SK-N-SH (cell line): ENCODE results near the gene SLAMF7. TPM values are rescaled to one million over a fixed set of nuclear protein-coding genes. Genes with fewer than 3 reads are reported as not detected.

Experiments
- CTCF ChIA-PET: fragments of 300-600, 350-600 bp; formaldehyde crosslinking; extraction: SDS; loops from one replicate; lab custom pipeline; 2021; lab: Yijun Ruan, JAX
- POLR2A ChIA-PET: fragments of 350-600 bp; sonication (Branson Sonifier 250); formaldehyde crosslinking; extraction: SDS; loops from one replicate; lab custom pipeline; 2020; ENCODE audit warnings: antibody characterized with exemption, inconsistent platforms; lab: Yijun Ruan, JAX
- DNase-seq: peaks from one replicate; pipeline ENCODE4 v3.0.0; 2012
- H2AFZ ChIP-seq: fragments of 200-600 bp; sonication (generic); 2 replicates; pipeline ENCODE4 v1.8.1; 2016; ENCODE audit warnings: antibody characterized with exemption, mild to moderate bottlenecking, low read depth
- H3F3A ChIP-seq: fragments of 200-600 bp; sonication (generic); replicated peaks from 2 replicates; pipeline ENCODE3; 2016; ENCODE audit warnings: antibody characterized with exemption, mild to moderate bottlenecking; ENCODE audit not compliant: insufficient read depth
- H3K27ac ChIP-seq, 2 experiments: fragments of 200-500 bp in 1 of 2; fragments of 200-600 bp in 1 of 2; sonication (Bioruptor generic) in 1 of 2; sonication (generic), shearing (Covaris generic) in 1 of 2; 2 replicates each; pipeline versions ENCODE4 v1.5.1 to v1.6.1; 2014 to 2016; ENCODE audit warnings: low read depth in 2 of 2, inconsistent platforms in 1 of 2, low read length in 1 of 2, mild to moderate bottlenecking in 1 of 2, mixed read lengths in 1 of 2
- H3K27me3 ChIP-seq: fragments of 200-600 bp; sonication (generic), shearing (Covaris generic); 2 replicates; pipeline ENCODE4 v1.6.1; 2016; ENCODE audit warnings: mixed run types; ENCODE audit not compliant: insufficient read depth
- H3K36me3 ChIP-seq, 2 experiments: fragments of 200-500 bp in 1 of 2; fragments of 200-600 bp in 1 of 2; sonication (Bioruptor generic) in 1 of 2; sonication (generic) in 1 of 2; replicated peaks in 1 of 2; 2 replicates each; pipeline versions ENCODE3 to v1.5.1; 2014 to 2016; ENCODE audit warnings: low read length in 1 of 2, mild to moderate bottlenecking in 1 of 2; ENCODE audit not compliant: insufficient read depth in 2 of 2, control insufficient read depth in 1 of 2
- H3K4me1 ChIP-seq, 2 experiments: fragments of 200-500 bp in 1 of 2; fragments of 200-600 bp in 1 of 2; sonication (Bioruptor generic) in 1 of 2; sonication (generic), shearing (Covaris generic) in 1 of 2; 2 replicates each; pipeline versions ENCODE4 v1.5.1 to v1.6.1; 2014 to 2016; ENCODE audit warnings: low read depth in 1 of 2, low read length in 1 of 2, mixed run types in 1 of 2; ENCODE audit not compliant: insufficient read depth in 2 of 2, control insufficient read depth in 1 of 2
- H3K4me2 ChIP-seq: fragments of 200-600 bp; sonication (generic), shearing (Covaris generic); 2 replicates; pipeline ENCODE4 v1.6.1; 2017; ENCODE audit warnings: mixed run types
- H3K4me3 ChIP-seq, 2 experiments: fragments of 200-500 bp in 1 of 2; fragments of 200-600 bp in 1 of 2; sonication (Bioruptor generic) in 1 of 2; sonication (generic), shearing (Covaris generic) in 1 of 2; 2 replicates each; pipeline versions ENCODE4 v1.5.1 to v1.8.1; 2014 to 2016; ENCODE audit warnings: low read depth in 2 of 2, inconsistent platforms in 1 of 2, low read length in 1 of 2, mild to moderate bottlenecking in 1 of 2, mixed read lengths in 1 of 2, moderate library complexity in 1 of 2
- H3K79me2 ChIP-seq: fragments of 200-600 bp; sonication (generic); 2 replicates; pipeline ENCODE4 v1.8.1; 2017; ENCODE audit warnings: mild to moderate bottlenecking; ENCODE audit not compliant: insufficient read depth
- H3K9ac ChIP-seq: fragments of 200-600 bp; sonication (generic); 2 replicates; pipeline ENCODE4 v1.6.1; 2017; ENCODE audit warnings: mixed run types
- H3K9me2 ChIP-seq: fragments of 200-600 bp; sonication (generic); 2 replicates; pipeline ENCODE4 v1.6.1; 2017; ENCODE audit warnings: mixed run types
- H3K9me3 ChIP-seq: fragments of 200-600 bp; sonication (generic); 2 replicates; pipeline ENCODE4 v1.6.1; 2017; ENCODE audit warnings: mixed run types, mild to moderate bottlenecking, moderate library complexity
- H4K20me1 ChIP-seq: fragments of 200-600 bp; sonication (generic); 2 replicates; pipeline ENCODE4 v1.6.1; 2017; ENCODE audit warnings: mild to moderate bottlenecking, mixed run types; ENCODE audit not compliant: insufficient read depth
- FOSL2 ChIP-seq: IDR thresholded peaks from 2 replicates; pipeline ENCODE4 v1.4.0; 2012; ENCODE audit warnings: low read depth, mild to moderate bottlenecking, moderate library complexity, borderline replicate concordance
- FOXJ3 ChIP-seq: sonication (generic); formaldehyde crosslinking; IDR thresholded peaks from 2 replicates; pipeline ENCODE4 v1.5.1; 2020; ENCODE audit warnings: mild to moderate bottlenecking, missing genetic modification reagents
- FOXM1 ChIP-seq: IDR thresholded peaks from 2 replicates; pipeline ENCODE4 v1.4.0; 2012; ENCODE audit warnings: low read depth, mild to moderate bottlenecking
- GABPA ChIP-seq: IDR thresholded peaks from 2 replicates; pipeline ENCODE4 v1.4.0; 2012; ENCODE audit warnings: low read depth, mild to moderate bottlenecking
- GATA2 ChIP-seq: sonication (generic); formaldehyde crosslinking; IDR thresholded peaks from 2 replicates; pipeline ENCODE4 v1.5.0; 2020; ENCODE audit warnings: mild to moderate bottlenecking, missing genetic modification reagents
- MXI1 ChIP-seq: IDR thresholded peaks from 2 replicates; pipeline ENCODE4 v1.6.1; 2012; ENCODE audit warnings: mild to moderate bottlenecking, low read depth, low read length, improper control_type of control experiment
- NFIC ChIP-seq: IDR thresholded peaks from 2 replicates; pipeline ENCODE4 v1.4.0; 2012; ENCODE audit warnings: borderline replicate concordance
- NRF1 ChIP-seq: IDR thresholded peaks from 2 replicates; pipeline ENCODE4 v1.6.1; 2012; ENCODE audit warnings: low read depth, mild to moderate bottlenecking, low read length
- POLR2AphosphoS5 ChIP-seq: IDR thresholded peaks from 2 replicates; pipeline ENCODE4 v1.6.1; 2012; ENCODE audit warnings: low read depth, low read length
- RFX5 ChIP-seq: IDR thresholded peaks from 2 replicates; pipeline ENCODE4 v1.6.1; 2012; ENCODE audit warnings: mild to moderate bottlenecking, improper control_type of control experiment, low read length
- RXRA ChIP-seq: IDR thresholded peaks from 2 replicates; pipeline ENCODE4 v1.4.0; 2012; ENCODE audit warnings: low read depth, mild to moderate bottlenecking, borderline replicate concordance
- SIN3A ChIP-seq: IDR thresholded peaks from 2 replicates; pipeline ENCODE4 v1.6.1; 2012; ENCODE audit warnings: low read depth, mild to moderate bottlenecking, low read length, moderate library complexity, borderline replicate concordance
- TEAD4 ChIP-seq: IDR thresholded peaks from 2 replicates; pipeline ENCODE4 v1.4.0; 2012; ENCODE audit warnings: mild to moderate bottlenecking, borderline replicate concordance; ENCODE audit not compliant: insufficient read depth
- YY1 ChIP-seq: IDR thresholded peaks from 2 replicates; pipeline ENCODE4 v1.4.0; 2012; ENCODE audit warnings: low read depth, mild to moderate bottlenecking
- WGBS: methylation state at CpG from one replicate; pipeline ENCODE4 v1.1.6; 2017; ENCODE audit warnings: low lambda C conversion rate; 5-methylcytosine and 5-hydroxymethylcytosine counted together
- polyA plus RNA-seq, 3 experiments: library from polyadenylated mRNA; depleted of rRNA; stranded (reverse); fragments of >200 nt; gene quantifications; 2 replicates each; pipeline ENCODE4 v1.2.3, GENCODE V29; 2012
- TF ChIP-seq, protein P1 (sequence below): IDR thresholded peaks from 2 replicates; pipeline ENCODE4 v1.4.0; 2012; ENCODE audit warnings: low read depth, borderline replicate concordance
- TF ChIP-seq, protein P2 (sequence below): fragments of 200-600 bp; sonication (generic); IDR thresholded peaks from 2 replicates; pipeline ENCODE4 v1.6.1; 2017; ENCODE audit warnings: antibody characterized with exemption, mild to moderate bottlenecking, moderate library complexity
- TF ChIP-seq, protein P3 (sequence below): IDR thresholded peaks from 2 replicates; pipeline ENCODE4; 2012
- TF ChIP-seq, protein P4 (sequence below): IDR thresholded peaks from 2 replicates; pipeline ENCODE4 v1.4.0; 2012; ENCODE audit warnings: low read depth, borderline replicate concordance
- TF ChIP-seq, protein P5 (sequence below): fragments of 150-350 bp; IDR thresholded peaks from 2 replicates; pipeline ENCODE4 v1.6.1; 2017; ENCODE audit warnings: antibody characterized with exemption, low read length, low read depth, borderline replicate concordance
- TF ChIP-seq, protein P6 (sequence below): fragments of 150-350 bp; IDR thresholded peaks from 2 replicates; pipeline ENCODE4 v1.6.1; 2016; ENCODE audit warnings: mild to moderate bottlenecking, low read depth, low read length

Gene SLAMF7
- polyA plus RNA-seq, 1 of the 3 experiments (the other 2 are of a cell fraction), result not detected

DNA sequence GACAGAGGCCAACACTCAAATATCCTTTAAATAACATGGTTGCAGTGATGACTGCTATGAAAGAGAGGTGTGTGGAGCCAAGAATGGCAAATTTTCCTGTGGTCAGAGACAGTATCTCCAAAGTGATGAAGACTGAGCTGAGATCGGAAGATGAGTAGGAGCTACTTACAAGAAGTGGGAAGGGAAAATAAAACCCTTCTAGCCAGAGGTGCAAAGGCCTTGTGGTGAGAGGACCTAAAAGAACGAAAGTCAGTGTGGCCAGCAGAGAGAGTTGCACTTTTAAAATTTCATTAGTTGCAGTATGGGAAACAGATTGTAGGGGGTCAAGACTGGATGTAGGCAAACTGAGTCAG, 17.8 kb downstream of the SLAMF7 start:
- WGBS, result 28% methylated on average over 2 of the region's 2 CpGs
- POLR2A ChIA-PET, result no interaction called here

More for the DNA sequence above, 17.8 kb downstream of the SLAMF7 start:
- no peak overlapping the region for H3K4me3 ChIP-seq
- no peaks in the 10 kb centered on the region for H3K9me2 ChIP-seq
- H3K79me2 ChIP-seq, result no peaks in the 10 kb centered on the region
- H3K4me2 ChIP-seq, result no peak overlapping the region
- no peaks in the 10 kb centered on the region for H3F3A ChIP-seq
- H3K4me1 ChIP-seq, result no peaks in the 10 kb centered on the region
- no peaks in the 10 kb centered on the region for H3K36me3 ChIP-seq
- no peaks in the 10 kb centered on the region for H4K20me1 ChIP-seq
- no peak overlapping the region for H2AFZ ChIP-seq
- peaks cover 10% of the 10 kb centered on the region; the same call in 1 of the 2 replicates for H3K27me3 ChIP-seq
- no peaks in the 10 kb centered on the region for H3K9me3 ChIP-seq
- DNase-seq, result no peak
- no peak overlapping the region for H3K9ac ChIP-seq
- TF ChIP-seq, protein P1, sequence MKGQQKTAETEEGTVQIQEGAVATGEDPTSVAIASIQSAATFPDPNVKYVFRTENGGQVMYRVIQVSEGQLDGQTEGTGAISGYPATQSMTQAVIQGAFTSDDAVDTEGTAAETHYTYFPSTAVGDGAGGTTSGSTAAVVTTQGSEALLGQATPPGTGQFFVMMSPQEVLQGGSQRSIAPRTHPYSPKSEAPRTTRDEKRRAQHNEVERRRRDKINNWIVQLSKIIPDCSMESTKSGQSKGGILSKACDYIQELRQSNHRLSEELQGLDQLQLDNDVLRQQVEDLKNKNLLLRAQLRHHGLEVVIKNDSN, result no peak
- TF ChIP-seq, protein P2, sequence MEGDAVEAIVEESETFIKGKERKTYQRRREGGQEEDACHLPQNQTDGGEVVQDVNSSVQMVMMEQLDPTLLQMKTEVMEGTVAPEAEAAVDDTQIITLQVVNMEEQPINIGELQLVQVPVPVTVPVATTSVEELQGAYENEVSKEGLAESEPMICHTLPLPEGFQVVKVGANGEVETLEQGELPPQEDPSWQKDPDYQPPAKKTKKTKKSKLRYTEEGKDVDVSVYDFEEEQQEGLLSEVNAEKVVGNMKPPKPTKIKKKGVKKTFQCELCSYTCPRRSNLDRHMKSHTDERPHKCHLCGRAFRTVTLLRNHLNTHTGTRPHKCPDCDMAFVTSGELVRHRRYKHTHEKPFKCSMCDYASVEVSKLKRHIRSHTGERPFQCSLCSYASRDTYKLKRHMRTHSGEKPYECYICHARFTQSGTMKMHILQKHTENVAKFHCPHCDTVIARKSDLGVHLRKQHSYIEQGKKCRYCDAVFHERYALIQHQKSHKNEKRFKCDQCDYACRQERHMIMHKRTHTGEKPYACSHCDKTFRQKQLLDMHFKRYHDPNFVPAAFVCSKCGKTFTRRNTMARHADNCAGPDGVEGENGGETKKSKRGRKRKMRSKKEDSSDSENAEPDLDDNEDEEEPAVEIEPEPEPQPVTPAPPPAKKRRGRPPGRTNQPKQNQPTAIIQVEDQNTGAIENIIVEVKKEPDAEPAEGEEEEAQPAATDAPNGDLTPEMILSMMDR, result no peak
- TF ChIP-seq, protein P3, sequence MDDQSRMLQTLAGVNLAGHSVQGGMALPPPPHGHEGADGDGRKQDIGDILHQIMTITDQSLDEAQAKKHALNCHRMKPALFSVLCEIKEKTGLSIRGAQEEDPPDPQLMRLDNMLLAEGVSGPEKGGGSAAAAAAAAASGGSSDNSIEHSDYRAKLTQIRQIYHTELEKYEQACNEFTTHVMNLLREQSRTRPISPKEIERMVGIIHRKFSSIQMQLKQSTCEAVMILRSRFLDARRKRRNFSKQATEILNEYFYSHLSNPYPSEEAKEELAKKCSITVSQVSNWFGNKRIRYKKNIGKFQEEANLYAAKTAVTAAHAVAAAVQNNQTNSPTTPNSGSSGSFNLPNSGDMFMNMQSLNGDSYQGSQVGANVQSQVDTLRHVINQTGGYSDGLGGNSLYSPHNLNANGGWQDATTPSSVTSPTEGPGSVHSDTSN, result no peak
- TF ChIP-seq FOXM1 (no peak), TEAD4 (no peak), POLR2AphosphoS5 (no peak), MXI1 (no peak), NFIC (no peak), GABPA (no peak), RXRA (no peak), FOSL2 (no peak), GATA2 (no peak), NRF1 (no peak), YY1 (no peak), RFX5 (no peak), SIN3A (no peak), FOXJ3 (CRISPR knock-in tag) (no peak)
- TF ChIP-seq, protein P4, sequence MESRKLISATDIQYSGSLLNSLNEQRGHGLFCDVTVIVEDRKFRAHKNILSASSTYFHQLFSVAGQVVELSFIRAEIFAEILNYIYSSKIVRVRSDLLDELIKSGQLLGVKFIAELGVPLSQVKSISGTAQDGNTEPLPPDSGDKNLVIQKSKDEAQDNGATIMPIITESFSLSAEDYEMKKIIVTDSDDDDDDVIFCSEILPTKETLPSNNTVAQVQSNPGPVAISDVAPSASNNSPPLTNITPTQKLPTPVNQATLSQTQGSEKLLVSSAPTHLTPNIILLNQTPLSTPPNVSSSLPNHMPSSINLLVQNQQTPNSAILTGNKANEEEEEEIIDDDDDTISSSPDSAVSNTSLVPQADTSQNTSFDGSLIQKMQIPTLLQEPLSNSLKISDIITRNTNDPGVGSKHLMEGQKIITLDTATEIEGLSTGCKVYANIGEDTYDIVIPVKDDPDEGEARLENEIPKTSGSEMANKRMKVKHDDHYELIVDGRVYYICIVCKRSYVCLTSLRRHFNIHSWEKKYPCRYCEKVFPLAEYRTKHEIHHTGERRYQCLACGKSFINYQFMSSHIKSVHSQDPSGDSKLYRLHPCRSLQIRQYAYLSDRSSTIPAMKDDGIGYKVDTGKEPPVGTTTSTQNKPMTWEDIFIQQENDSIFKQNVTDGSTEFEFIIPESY, result no peak
- TF ChIP-seq, protein P5, sequence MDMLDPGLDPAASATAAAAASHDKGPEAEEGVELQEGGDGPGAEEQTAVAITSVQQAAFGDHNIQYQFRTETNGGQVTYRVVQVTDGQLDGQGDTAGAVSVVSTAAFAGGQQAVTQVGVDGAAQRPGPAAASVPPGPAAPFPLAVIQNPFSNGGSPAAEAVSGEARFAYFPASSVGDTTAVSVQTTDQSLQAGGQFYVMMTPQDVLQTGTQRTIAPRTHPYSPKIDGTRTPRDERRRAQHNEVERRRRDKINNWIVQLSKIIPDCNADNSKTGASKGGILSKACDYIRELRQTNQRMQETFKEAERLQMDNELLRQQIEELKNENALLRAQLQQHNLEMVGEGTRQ, result no peak
- TF ChIP-seq, protein P6, sequence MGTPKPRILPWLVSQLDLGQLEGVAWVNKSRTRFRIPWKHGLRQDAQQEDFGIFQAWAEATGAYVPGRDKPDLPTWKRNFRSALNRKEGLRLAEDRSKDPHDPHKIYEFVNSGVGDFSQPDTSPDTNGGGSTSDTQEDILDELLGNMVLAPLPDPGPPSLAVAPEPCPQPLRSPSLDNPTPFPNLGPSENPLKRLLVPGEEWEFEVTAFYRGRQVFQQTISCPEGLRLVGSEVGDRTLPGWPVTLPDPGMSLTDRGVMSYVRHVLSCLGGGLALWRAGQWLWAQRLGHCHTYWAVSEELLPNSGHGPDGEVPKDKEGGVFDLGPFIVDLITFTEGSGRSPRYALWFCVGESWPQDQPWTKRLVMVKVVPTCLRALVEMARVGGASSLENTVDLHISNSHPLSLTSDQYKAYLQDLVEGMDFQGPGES, result no peak
- TF ChIP-seq, all 33 proteins: peak for 0
- no peak overlapping the region for H3K27ac ChIP-seq
- CTCF ChIA-PET, result no interaction called here
